ENCODE data around the gene ADCK2.
"Not testable (repeated sequence)": the region's sequence is repeated elsewhere in the genome, so short reads cannot be mapped to it uniquely, and the experiment has no call there.

The ADCK2 gene

DNA sequence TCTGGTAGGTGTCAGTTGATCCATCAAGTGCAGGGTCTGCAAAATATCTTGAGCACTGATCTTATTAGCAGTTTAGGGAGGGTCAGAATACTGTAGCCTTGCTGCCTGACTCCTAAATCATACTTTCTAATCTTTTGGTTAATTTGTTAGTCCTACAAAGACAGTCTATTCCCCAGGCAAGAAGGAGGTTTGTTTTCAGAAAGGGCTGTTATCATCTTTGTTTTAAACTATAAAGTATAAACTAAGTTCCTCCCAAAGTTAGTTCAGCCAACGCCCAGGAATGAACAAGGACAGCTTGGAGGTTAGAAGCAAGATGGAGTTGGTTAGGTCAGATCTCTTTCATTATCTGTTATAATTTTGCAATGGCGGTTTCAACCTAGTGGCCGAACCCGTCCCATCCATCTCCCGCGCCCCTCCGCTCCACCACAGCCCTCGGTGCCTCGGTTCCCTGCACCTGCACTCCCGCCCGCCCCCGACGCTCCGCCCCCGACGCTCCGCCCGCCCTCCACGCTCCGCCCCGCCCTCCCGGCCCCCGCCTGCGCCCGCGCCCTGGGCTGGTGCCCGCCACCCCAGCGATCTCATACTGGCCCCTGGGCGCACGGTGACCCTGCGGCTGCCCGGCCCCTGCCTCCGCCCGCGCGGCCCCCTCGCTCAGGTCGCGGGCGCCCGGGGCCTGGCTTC is at the start of gene ADCK2:
ADCK2 (plus strand) TSS at position 564 of the 681 bp plus-strand sequence. CDS start 386 bp downstream, outside the sequence.
- DNase-seq (ENCODE audit: low read depth, low spot score): no peak
- no peak within 1 kb of the TSS for H3K27ac ChIP-seq
- H3K36me3 ChIP-seq (ENCODE audit: insufficient read depth, low read length): 0 out of 2 replicates have a peak, but pooled peaks cover 4% of the 10 kb centered on the region
- TF ChIP-seq FOXP2 (optimal IDR thresholded peaks at IDR 0.05; ENCODE audit: control extremely low read depth, extremely low read length, insufficient read depth) (no peak), POLR2AphosphoS5 (IDR thresholded peaks at IDR 0.05; ENCODE audit: borderline replicate concordance, low read depth, low read length) (no peak), EZH2 (IDR thresholded peaks at IDR 0.05) (no peak)
- peak within 1 kb of the TSS; percentile 91 for H3K4me3 ChIP-seq
- H3K9me3 ChIP-seq (ENCODE audit: low read depth, low read length): no peaks in the 10 kb centered on the region
- H3K9ac ChIP-seq (ENCODE audit: insufficient read length): peak within 1 kb of the TSS; percentile 71

DNA sequence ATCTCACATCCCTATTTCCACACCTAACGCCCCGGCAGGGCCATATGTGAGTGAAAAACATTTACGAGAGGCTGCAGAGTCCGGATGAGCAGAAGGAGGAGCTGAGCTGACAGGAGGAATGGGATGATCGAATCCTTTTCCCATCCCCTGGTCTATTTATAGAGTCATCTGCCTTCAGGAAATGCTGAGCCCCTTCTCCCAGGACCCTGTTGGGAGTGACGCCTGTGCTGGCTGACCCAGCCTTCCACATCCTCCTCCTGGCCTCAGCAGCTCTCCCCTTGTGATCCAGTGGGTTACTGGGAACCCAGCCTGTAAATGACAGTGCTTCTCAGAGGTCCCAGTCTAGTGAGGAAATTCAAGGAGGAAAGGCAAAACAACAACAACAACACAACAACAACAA is 48.8 kb upstream of the ADCK2 start:
- no peaks in the 10 kb centered on the region for H3K36me3 ChIP-seq (ENCODE audit: insufficient read depth, low read length)
- no peak for DNase-seq (ENCODE audit: low read depth, low spot score)
- TF ChIP-seq FOXP2 (optimal IDR thresholded peaks at IDR 0.05; ENCODE audit: control extremely low read depth, extremely low read length, insufficient read depth): no peak
- no peak for TF ChIP-seq POLR2AphosphoS5 (IDR thresholded peaks at IDR 0.05; ENCODE audit: borderline replicate concordance, low read depth, low read length)
- TF ChIP-seq EZH2 (IDR thresholded peaks at IDR 0.05): no peak
- H3K9ac ChIP-seq (ENCODE audit: insufficient read length): no peak overlapping the region
- no peak overlapping the region for H3K4me3 ChIP-seq
- H3K9me3 ChIP-seq (ENCODE audit: low read depth, low read length): no peaks in the 10 kb centered on the region
- no peak overlapping the region for H3K27ac ChIP-seq

DNA sequence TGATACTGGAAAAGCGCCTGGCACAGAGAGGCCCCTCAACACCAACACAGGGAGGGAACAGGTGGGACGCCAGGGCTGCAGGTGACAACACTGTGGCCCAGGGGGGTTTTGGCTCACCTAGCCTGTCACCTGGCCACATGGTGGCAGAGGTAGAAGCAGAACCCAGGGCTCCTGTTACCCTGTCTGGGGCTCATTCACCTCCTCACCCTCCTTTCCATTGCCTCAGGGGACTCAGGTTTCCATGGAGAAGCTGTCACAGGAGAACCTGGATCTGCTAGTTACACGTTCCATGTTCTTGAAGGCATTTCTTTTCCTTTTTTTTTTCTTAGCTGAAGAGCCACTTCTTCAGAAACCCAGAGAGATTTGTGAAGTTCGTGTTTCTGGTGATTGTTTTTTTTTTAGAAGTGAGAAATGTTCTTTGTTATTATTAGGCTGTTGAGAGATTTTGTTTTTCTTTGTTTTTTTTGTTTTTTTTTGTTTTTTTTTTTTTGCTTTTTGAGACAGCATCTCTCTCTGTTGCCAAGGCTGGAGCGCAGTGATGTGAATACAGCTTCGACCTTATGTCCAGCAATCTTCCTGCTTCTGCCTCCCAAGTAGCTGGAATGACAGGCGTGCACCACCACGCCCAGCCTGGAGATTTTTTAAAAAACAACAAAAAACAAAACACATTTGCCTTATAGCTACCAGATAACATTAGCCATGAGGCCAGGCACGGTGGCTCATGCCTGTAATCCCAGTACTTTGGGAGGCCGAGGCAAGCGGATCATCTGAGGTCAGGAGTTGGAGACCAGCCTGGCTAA is 48.2 kb upstream of the ADCK2 start:
- DNase-seq (ENCODE audit: low read depth, low spot score): no peak
- no peak overlapping the region for H3K27ac ChIP-seq
- no peak overlapping the region for H3K4me3 ChIP-seq
- TF ChIP-seq FOXP2 (optimal IDR thresholded peaks at IDR 0.05; ENCODE audit: control extremely low read depth, extremely low read length, insufficient read depth) (no peak), EZH2 (IDR thresholded peaks at IDR 0.05) (no peak), POLR2AphosphoS5 (IDR thresholded peaks at IDR 0.05; ENCODE audit: borderline replicate concordance, low read depth, low read length) (no peak)
- no peak overlapping the region for H3K9ac ChIP-seq (ENCODE audit: insufficient read length)
- H3K9me3 ChIP-seq (ENCODE audit: low read depth, low read length): no peaks in the 10 kb centered on the region
- H3K36me3 ChIP-seq (ENCODE audit: insufficient read depth, low read length): no peaks in the 10 kb centered on the region

DNA sequence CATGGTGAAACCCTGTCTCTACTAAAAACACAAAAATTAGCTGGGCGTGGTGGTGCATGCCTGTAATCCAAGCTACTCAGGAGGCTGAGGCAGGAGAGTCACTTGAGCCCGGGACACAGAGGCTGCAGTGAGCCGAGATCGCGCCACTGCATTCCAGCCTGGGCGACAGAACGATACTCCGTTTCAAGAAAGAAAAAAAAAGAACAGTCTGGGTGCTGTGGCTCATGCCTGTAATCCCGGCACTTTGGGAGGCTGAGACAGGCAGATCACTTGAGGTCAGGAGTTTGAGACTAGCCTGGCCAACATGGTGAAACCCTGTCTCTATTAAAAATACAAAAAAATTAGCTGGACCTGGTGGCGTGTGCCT is 47.6 kb upstream of the ADCK2 start:
- DNase-seq (ENCODE audit: low read depth, low spot score); H3K9me3 ChIP-seq (ENCODE audit: low read depth, low read length); H3K9ac ChIP-seq (ENCODE audit: insufficient read length); H3K4me3 ChIP-seq; H3K27ac ChIP-seq; H3K36me3 ChIP-seq (ENCODE audit: insufficient read depth, low read length): not testable (repeated sequence)

DNA sequence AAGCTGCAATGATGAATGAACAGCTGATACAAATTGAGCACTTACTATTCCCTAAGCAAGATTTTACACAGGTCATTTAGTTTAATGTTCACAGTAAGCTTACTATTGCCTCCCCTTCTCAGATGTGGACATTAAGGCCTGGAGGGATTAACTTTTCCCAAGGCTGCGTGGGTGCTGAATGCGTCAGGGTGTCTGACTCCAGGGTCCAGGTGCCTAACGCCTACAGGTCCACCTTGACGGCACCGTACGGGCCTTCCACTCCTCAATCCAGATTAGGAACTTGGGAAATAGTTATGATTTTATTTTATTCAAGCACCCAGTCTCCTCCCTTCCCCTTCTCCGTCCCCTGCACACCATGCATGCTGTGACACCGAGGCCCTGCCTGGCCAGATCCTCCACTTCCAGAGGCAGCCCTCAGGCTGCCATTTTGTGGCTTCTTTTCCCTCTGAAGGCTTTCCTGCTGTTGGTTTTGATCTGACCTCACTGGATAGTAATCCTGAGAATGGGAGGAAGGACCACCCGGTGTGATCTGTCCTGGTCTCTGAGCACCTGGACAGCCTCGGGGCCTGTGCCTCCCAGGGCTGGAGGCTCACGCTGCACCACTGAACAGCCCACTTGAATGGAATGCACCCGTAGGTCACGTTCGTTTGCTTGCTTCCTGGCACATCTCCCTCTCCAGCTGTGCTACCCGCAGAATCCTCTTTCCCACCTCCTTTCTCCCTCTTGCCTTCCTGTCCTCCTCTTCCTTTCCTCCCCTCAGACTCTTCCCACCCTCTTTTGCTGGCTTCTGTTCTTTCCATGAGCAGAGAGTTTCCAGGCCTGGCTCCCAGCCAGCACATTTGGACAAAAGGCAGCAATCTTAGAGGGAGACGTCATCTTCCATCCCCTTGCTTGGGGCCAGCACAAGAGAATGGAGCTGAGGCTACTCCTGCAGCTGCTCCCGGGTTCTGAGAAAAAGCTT is 46.6 kb upstream of the ADCK2 start:
- H3K9me3 ChIP-seq (ENCODE audit: low read depth, low read length): no peaks in the 10 kb centered on the region
- H3K4me3 ChIP-seq: 0 out of 2 replicates have a peak overlapping the region, but pooled peaks have one; percentile 7
- peak; percentile 5 for DNase-seq (ENCODE audit: low read depth, low spot score)
- peak overlapping the region; percentile 48; the same call in 1 of the 2 replicates for H3K27ac ChIP-seq
- H3K36me3 ChIP-seq (ENCODE audit: insufficient read depth, low read length): no peaks in the 10 kb centered on the region
- no peak overlapping the region for H3K9ac ChIP-seq (ENCODE audit: insufficient read length)
- TF ChIP-seq POLR2AphosphoS5 (IDR thresholded peaks at IDR 0.05; ENCODE audit: borderline replicate concordance, low read depth, low read length) (no peak), EZH2 (IDR thresholded peaks at IDR 0.05) (no peak), FOXP2 (optimal IDR thresholded peaks at IDR 0.05; ENCODE audit: control extremely low read depth, extremely low read length, insufficient read depth) (no peak)

GRCh38 chr7:140631021-140631420 is 41.7 kb upstream of the ADCK2 start:
- TF ChIP-seq POLR2AphosphoS5 (IDR thresholded peaks at IDR 0.05; ENCODE audit: borderline replicate concordance, low read depth, low read length): no peak
- TF ChIP-seq EZH2 (IDR thresholded peaks at IDR 0.05): no peak
- TF ChIP-seq FOXP2 (optimal IDR thresholded peaks at IDR 0.05; ENCODE audit: control extremely low read depth, extremely low read length, insufficient read depth): no peak
- H3K9ac ChIP-seq (ENCODE audit: insufficient read length): no peak overlapping the region

DNA sequence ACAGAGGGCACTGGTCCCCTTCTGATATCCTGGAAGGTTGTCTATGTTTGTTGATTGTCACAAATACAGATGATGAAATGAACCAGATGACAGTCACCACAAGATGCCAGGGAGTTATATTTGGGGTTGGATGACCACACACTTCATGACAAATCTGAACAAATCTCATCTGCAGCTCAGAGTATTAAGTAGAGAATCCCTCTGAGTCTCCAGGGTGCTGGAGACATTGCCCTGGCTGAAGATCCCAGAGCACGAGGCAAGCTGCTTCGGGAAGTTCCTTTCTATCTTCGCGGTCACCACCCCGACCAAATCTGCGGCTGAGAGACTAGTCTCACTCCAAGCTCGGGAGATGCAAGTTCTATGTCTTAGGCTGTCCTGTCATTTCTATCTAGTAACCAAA is 41.1 kb upstream of the ADCK2 start:
- no peak for DNase-seq (ENCODE audit: low read depth, low spot score)
- no peaks in the 10 kb centered on the region for H3K36me3 ChIP-seq (ENCODE audit: insufficient read depth, low read length)
- H3K27ac ChIP-seq: no peak overlapping the region
- TF ChIP-seq POLR2AphosphoS5 (IDR thresholded peaks at IDR 0.05; ENCODE audit: borderline replicate concordance, low read depth, low read length): no peak
- TF ChIP-seq FOXP2 (optimal IDR thresholded peaks at IDR 0.05; ENCODE audit: control extremely low read depth, extremely low read length, insufficient read depth): no peak
- no peak for TF ChIP-seq EZH2 (IDR thresholded peaks at IDR 0.05)
- no peaks in the 10 kb centered on the region for H3K9me3 ChIP-seq (ENCODE audit: low read depth, low read length)
- H3K4me3 ChIP-seq: no peak overlapping the region
- H3K9ac ChIP-seq (ENCODE audit: insufficient read length): no peak overlapping the region

More at GRCh38 chr7:140631021-140631420, 41.7 kb upstream of the ADCK2 start:
- Histone ChIP-seq H3K4me3 (no peak overlapping the region), H3K9me3 (ENCODE audit: low read depth, low read length) (no peaks in the 10 kb centered on the region), H3K36me3 (ENCODE audit: insufficient read depth, low read length) (no peaks in the 10 kb centered on the region), H3K27ac (no peak overlapping the region)
- DNase-seq (ENCODE audit: low read depth, low spot score): no peak

DNA sequence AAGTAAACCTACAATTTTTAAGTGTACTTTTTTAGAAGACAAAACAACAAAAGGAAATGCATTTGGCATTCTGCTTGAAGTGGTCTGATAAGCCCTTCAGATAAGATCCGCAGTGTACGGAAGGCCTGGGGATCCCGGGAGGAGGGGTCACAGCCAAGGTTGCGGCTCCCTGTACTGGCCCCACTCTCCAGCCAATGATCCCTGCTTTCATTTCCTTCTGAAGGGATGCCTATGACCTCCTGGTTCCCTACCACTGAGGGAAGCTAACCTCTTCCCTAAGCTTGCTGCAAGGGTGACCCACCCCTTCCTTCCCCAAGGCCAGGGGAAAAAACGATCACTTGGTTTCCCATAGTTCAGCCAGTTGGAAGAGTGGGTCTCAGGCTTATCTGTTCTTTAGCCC is 37.4 kb upstream of the ADCK2 start:
- Histone ChIP-seq H3K36me3 (ENCODE audit: insufficient read depth, low read length) (no peaks in the 10 kb centered on the region), H3K9ac (ENCODE audit: insufficient read length) (no peak overlapping the region), H3K9me3 (ENCODE audit: low read depth, low read length) (no peaks in the 10 kb centered on the region), H3K27ac (no peak overlapping the region), H3K4me3 (no peak overlapping the region)
- no peak for DNase-seq (ENCODE audit: low read depth, low spot score)
- TF ChIP-seq POLR2AphosphoS5 (IDR thresholded peaks at IDR 0.05; ENCODE audit: borderline replicate concordance, low read depth, low read length): no peak
- no peak for TF ChIP-seq EZH2 (IDR thresholded peaks at IDR 0.05)
- no peak for TF ChIP-seq FOXP2 (optimal IDR thresholded peaks at IDR 0.05; ENCODE audit: control extremely low read depth, extremely low read length, insufficient read depth)
